ENCODE results near the gene PHLDB2. TPM values are rescaled to one million over a fixed set of nuclear protein-coding genes. Genes with fewer than 3 reads are reported as not detected.

Gene PHLDB2
- total and polyA plus RNA-seq, 10 of the 15 experiments (the other 5 are each of a cell fraction or from before 2014, with no cell fraction given): 0.03 to 0.67 (median 0.40) TPM

- FAIRE-seq: peak; percentile 13
- H3K27me3 ChIP-seq (replicated peaks in 1 of 2; ENCODE audit: control insufficient read depth in 2 of 2, insufficient read depth in 2 of 2, low read length in 1 of 2): no peaks in the 10 kb centered on the region
- 60% methylated on average over 3 of the region's 3 CpGs for WGBS (ENCODE audit: insufficient coverage, insufficient replicate concordance, low lambda C conversion rate, missing lambda C conversion rate)
- no peaks in the 10 kb centered on the region for H3K79me2 ChIP-seq (ENCODE audit: control insufficient read depth, insufficient read depth, low read length)
- BruUV-seq (replicated peaks): no TSS peak
- H3K4me1 ChIP-seq (ENCODE audit: control insufficient read depth, insufficient read depth, low read length): no peaks in the 10 kb centered on the region
- RAD21 ChIA-PET (ENCODE audit: unreplicated experiment): interaction anchor here (2.4 to 10.6 kb wide), 2 partner anchors 40 to 255 kb away, joined by 15 to 177 read pairs; no protein-coding TSS in a partner anchor
- in situ Hi-C loops (cut with MboI): loop anchor here (5.0 to 10.0 kb wide), 3 partner anchors 256 to 398 kb away; no protein-coding TSS in a partner anchor
- no peak overlapping the region for H3K9ac ChIP-seq (ENCODE audit: control insufficient read depth, insufficient read depth, low read length)
- TF ChIP-seq SREBF1 (IDR thresholded peaks at IDR 0.05; ENCODE audit: low read length) (no peak), SIN3A (IDR thresholded peaks at IDR 0.05; ENCODE audit: low read depth, low read length) (no peak), NR2C2 (IDR thresholded peaks at IDR 0.05; ENCODE audit: borderline replicate concordance, control insufficient read depth, insufficient read length, low read depth) (no peak)
- no peaks in the 10 kb centered on the region for H3K36me3 ChIP-seq (ENCODE audit: control insufficient read depth in 2 of 2, insufficient read depth in 2 of 2, low read length in 1 of 2)
- no peaks in the 10 kb centered on the region for H3K9me3 ChIP-seq (replicated peaks; ENCODE audit: control insufficient read depth, insufficient read depth, low read length)
- no peak overlapping the region for H3K4me2 ChIP-seq (ENCODE audit: control insufficient read depth, insufficient read depth)
- no peaks in the 10 kb centered on the region for H4K20me1 ChIP-seq (ENCODE audit: control insufficient read depth, insufficient read depth)
- intact Hi-C loops (cut with micrococcal nuclease; ENCODE audit: unreplicated experiment): no loop called here
- H3K27ac ChIP-seq (ENCODE audit: control insufficient read depth, insufficient read depth): no peak overlapping the region
- no peak overlapping the region for H3K4me3 ChIP-seq
- ATAC-seq: no peak
- CTCF ChIA-PET: interaction anchor here (2.5 to 9.8 kb wide), 4 partner anchors 16 to 256 kb away, joined by 6 to 380 read pairs (median 18); no protein-coding TSS in a partner anchor
- H2AFZ ChIP-seq (ENCODE audit: control insufficient read depth, low read depth, low read length): no peak overlapping the region
- SMC1A ChIA-PET (ENCODE audit: uncharacterized antibody, unreplicated experiment): interaction anchor here (1.4 to 23.3 kb wide), 3 partner anchors 13 to 304 kb away, joined by 3 to 424 read pairs (median 3); no protein-coding TSS in a partner anchor
- no peak for DNase-seq (ENCODE audit: low read depth, low spot score)
- POLR2A ChIA-PET: interaction anchor here (0.9 kb wide), 1 partner anchor 9 kb away, joined by 3 read pairs; no protein-coding TSS in a partner anchor
Measured at GRCh38 chr3:111972891-111973290, 113.8 kb downstream of the PHLDB2 start.

GRCh38 chr3:111975131-111975530 is 116.1 kb downstream of the PHLDB2 start:
- peaks cover 12% of the 10 kb centered on the region for H3K79me2 ChIP-seq (ENCODE audit: control insufficient read depth, insufficient read depth, low read length)
- DNase-seq (ENCODE audit: low read depth, low spot score) (no peak), ATAC-seq (no peak), FAIRE-seq (no peak)
- H3K9me3 ChIP-seq (replicated peaks; ENCODE audit: control insufficient read depth, insufficient read depth, low read length): no peaks in the 10 kb centered on the region
- intact Hi-C loops (cut with micrococcal nuclease; ENCODE audit: unreplicated experiment): no loop called here
- no peaks in the 10 kb centered on the region for H4K20me1 ChIP-seq (ENCODE audit: control insufficient read depth, insufficient read depth)
- no peaks in the 10 kb centered on the region for H3K4me1 ChIP-seq (ENCODE audit: control insufficient read depth, insufficient read depth, low read length)
- no peak overlapping the region for H3K9ac ChIP-seq (ENCODE audit: control insufficient read depth, insufficient read depth, low read length)
- WGBS (ENCODE audit: insufficient coverage, insufficient replicate concordance, low lambda C conversion rate, missing lambda C conversion rate): 71% methylated on average over 2 of the region's 2 CpGs
- H3K27me3 ChIP-seq (replicated peaks in 1 of 2; ENCODE audit: control insufficient read depth in 2 of 2, insufficient read depth in 2 of 2, low read length in 1 of 2): no peaks in the 10 kb centered on the region
- H3K4me3 ChIP-seq: no peak overlapping the region
- no peak overlapping the region for H3K4me2 ChIP-seq (ENCODE audit: control insufficient read depth, insufficient read depth)
- RAD21 ChIA-PET (ENCODE audit: unreplicated experiment): interaction anchor here (0.9 to 10.6 kb wide), 5 partner anchors 23 to 306 kb away, joined by 3 to 177 read pairs (median 4); partner anchors contain the start of gene TAGLN3
- POLR2A ChIA-PET: interaction anchor here (1.5 kb wide), 1 partner anchor 115 kb away, joined by 3 read pairs; no protein-coding TSS in a partner anchor
- CTCF ChIA-PET: interaction anchor here (1.2 to 3.6 kb wide), 5 partner anchors 14 to 306 kb away, joined by 4 to 22 read pairs (median 9); no protein-coding TSS in a partner anchor
- SMC1A ChIA-PET (ENCODE audit: uncharacterized antibody, unreplicated experiment): interaction anchor here (0.9 to 23.3 kb wide), 7 partner anchors 13 to 308 kb away, joined by 3 to 424 read pairs (median 3); no protein-coding TSS in a partner anchor
- no TSS peak for BruUV-seq (replicated peaks)
- in situ Hi-C loops (cut with MboI): loop anchor here (10.0 kb wide), 1 partner anchor 400 kb away; no protein-coding TSS in a partner anchor
- no peak overlapping the region for H2AFZ ChIP-seq (ENCODE audit: control insufficient read depth, low read depth, low read length)
- no peak overlapping the region for H3K27ac ChIP-seq (ENCODE audit: control insufficient read depth, insufficient read depth)
- no peaks in the 10 kb centered on the region for H3K36me3 ChIP-seq (ENCODE audit: control insufficient read depth in 2 of 2, insufficient read depth in 2 of 2, low read length in 1 of 2)
- TF ChIP-seq NFIC (IDR thresholded peaks at IDR 0.05; ENCODE audit: low read depth, low read length) (no peak), DPF2 (IDR thresholded peaks at IDR 0.05) (no peak), TCF7 (IDR thresholded peaks at IDR 0.05; ENCODE audit: borderline replicate concordance) (no peak), ETV6 (conservative IDR thresholded peaks at IDR 0.05 in 1 of 2, IDR thresholded peaks at IDR 0.05 in 1 of 2; ENCODE audit: borderline replicate concordance in 1 of 2, low read depth in 1 of 2) (no peak), MLLT1 (IDR thresholded peaks at IDR 0.05) (no peak), POLR2AphosphoS5 (IDR thresholded peaks at IDR 0.05; ENCODE audit: low read length) (no peak), JUNB (IDR thresholded peaks at IDR 0.05) (no peak), ZNF384 (IDR thresholded peaks at IDR 0.05; ENCODE audit: borderline replicate concordance, low read depth, low read length) (no peak), E2F8 (IDR thresholded peaks at IDR 0.05; ENCODE audit: low read depth, partially characterized antibody) (no peak), FOS (IDR thresholded peaks at IDR 0.05; ENCODE audit: borderline replicate concordance, extremely low read depth, insufficient read length) (no peak)
